Left lobe of liver (tissue), 2 donors: Measurements from ENCODE around the gene TET2. TPM values are rescaled to one million over a fixed set of nuclear protein-coding genes. Genes with fewer than 3 reads are reported as not detected.
A peak's percentile ranks its signal among the peaks of the same experiment; 100 is the strongest.

Source experiments
- ATAC-seq: fragments of 200-7000 bp; cut with Tn5 transposase; one replicate; pipeline ENCODE4 v1.9.1; 2020; ENCODE audit warnings: mild to moderate bottlenecking, moderate library complexity
- DNase-seq: peaks from one replicate; pipeline ENCODE4 v3.0.0-alpha.2; 2020; ENCODE audit warnings: low spot score
- total RNA-seq: library from RNA; stranded (reverse); gene quantifications from one replicate; pipeline ENCODE4 v1.2.1, GENCODE V29; 2021
- donor health status: DM: no; HTN: no; CAD: no; lungs with moderate emphysema.
- donor health status: DM: no; HTN: yes; CAD: no.

The TET2 gene
- total RNA-seq: 6.3 TPM

DNA sequence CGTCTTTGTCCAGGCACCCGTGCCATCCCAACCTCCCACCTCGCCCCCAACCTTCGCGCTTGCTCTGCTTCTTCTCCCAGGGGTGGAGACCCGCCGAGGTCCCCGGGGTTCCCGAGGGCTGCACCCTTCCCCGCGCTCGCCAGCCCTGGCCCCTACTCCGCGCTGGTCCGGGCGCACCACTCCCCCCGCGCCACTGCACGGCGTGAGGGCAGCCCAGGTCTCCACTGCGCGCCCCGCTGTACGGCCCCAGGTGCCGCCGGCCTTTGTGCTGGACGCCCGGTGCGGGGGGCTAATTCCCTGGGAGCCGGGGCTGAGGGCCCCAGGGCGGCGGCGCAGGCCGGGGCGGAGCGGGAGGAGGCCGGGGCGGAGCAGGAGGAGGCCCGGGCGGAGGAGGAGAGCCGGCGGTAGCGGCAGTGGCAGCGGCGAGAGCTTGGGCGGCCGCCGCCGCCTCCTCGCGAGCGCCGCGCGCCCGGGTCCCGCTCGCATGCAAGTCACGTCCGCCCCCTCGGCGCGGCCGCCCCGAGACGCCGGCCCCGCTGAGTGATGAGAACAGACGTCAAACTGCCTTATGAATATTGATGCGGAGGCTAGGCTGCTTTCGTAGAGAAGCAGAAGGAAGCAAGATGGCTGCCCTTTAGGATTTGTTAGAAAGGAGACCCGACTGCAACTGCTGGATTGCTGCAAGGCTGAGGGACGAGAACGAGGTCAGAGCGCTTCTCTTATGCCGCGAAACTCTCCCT lies at the start of gene TET2:
Gene TET2 (plus strand): TSS at position 601 of the 740 bp plus-strand sequence. CDS start 87,067 bp downstream, outside the sequence.
- peak; percentile 86 for ATAC-seq
- DNase-seq: peak; percentile 78

DNA sequence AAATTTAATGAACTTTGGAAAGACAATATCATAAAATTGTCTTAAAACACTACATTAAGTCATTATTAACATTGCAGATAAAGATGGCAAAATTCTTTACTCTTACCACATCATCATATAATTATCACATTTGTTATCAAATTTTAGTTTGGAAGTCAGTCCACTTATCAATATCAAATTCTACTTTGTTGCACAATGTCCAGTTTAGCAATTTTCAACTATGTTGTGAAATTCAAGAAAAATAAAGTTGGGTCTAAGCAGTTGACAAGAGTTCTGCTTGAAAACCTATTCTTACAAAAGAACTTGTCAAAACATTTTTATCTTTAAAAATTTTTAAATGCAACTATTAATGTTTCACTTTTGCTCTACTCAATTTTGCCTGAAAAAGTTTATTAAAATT lies 44.7 kb upstream of the TET2 start:
- DNase-seq: no peak
- no peak for ATAC-seq

GRCh38 chr4:105106426-105106825 lies 40.2 kb upstream of the TET2 start:
- ATAC-seq (no peak), DNase-seq (no peak)

- no peak for DNase-seq
- peak; percentile 42 for ATAC-seq
These were observed 39.4 kb upstream of the TET2 start for GRCh38 chr4:105107095-105107856.

DNA sequence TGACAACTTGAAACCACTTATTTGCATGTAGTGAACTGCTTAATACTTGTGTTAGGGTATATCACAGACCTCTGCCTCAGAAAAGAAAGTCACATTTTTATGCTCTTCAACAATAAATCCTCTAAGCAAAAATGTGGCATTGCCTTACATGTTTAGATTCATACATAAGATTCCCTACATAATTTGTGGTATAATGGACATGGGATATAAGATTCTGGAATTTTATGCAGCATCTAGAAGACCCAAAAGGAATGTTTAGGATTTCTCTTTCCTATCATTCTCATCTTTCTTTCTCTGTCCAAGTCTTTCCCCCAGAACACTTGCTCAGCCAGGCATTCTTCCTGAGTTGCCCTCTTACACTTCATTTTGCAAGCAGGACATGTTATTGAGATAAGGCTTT lies 37.7 kb upstream of the TET2 start:
- DNase-seq (no peak), ATAC-seq (no peak)

DNA sequence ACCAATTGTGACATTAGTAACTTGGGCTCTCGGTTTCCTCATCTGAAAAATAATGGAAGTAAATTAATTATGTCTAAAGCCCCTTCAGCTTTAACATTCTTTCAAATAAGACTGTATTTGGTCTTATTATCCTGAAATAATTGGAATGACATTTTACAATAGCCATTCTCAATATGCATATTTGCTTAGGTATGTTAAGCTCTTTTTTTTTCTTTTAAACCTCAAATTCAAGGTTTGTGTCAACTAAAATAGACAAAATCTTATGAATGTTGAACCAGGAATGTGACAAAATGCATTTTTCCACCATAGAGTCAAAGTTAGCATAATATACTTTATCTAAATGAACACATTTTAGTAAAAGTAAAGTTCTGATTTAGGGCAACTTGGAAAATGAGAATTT lies 34.4 kb upstream of the TET2 start:
- no peak for ATAC-seq
- DNase-seq: no peak

DNA sequence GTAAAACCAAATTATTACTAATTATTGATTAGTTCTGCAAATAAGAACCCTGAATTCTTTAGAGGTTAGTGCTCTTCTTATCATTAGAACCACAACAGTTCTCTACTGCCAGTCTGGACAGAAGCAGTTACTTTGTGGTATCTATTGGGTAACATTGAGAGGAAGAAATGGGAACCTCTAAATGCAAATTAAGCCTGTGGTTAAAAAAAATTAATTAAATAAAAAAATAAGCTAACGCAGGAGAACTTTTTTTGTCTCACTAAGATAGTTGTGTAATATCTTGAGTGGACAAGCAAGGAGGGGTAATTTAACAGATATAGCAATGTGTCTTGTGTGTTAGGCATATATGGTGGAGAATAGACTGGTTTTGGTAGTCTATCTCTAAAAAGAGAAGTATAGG lies 32.9 kb upstream of the TET2 start:
- ATAC-seq: no peak
- no peak for DNase-seq

DNA sequence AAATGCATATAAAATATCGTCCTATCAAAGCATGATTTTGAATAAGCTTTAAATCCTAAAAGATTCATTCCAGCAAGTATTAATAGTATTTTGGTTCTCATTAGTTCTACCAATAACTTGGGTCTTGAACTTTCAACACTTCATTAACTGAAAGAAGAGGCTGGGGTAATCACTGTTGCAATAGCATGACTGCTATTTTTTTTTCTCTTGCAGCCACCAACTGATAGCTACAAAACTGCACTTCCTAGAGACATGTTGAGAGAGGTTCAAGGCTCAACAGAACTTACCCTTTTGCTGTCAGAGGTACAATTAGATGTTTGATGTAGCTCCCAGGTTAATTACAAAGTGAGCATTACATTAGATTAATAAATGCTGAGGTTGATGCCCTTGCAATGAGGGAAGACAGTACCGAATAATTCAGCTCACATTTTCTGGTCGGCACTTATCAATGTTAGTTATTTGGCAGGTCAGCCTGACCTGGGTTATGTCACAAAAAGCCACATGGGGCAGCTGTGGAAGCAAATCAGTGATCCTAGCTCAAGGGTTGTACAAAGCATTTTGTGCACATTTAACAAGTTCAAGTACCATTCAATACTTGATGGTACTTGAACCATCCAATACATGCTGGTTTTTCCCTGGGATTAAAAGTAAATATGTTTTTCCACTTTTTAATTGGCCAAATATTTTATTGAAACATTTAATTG lies 29.9 kb upstream of the TET2 start:
- DNase-seq (no peak), ATAC-seq (no peak)

- no peak for ATAC-seq
- DNase-seq: no peak
These were observed 27.3 kb upstream of the TET2 start for GRCh38 chr4:105119356-105119755.

- ATAC-seq (no peak), DNase-seq (no peak)
These were observed 26.1 kb upstream of the TET2 start for GRCh38 chr4:105120626-105121025.

DNA sequence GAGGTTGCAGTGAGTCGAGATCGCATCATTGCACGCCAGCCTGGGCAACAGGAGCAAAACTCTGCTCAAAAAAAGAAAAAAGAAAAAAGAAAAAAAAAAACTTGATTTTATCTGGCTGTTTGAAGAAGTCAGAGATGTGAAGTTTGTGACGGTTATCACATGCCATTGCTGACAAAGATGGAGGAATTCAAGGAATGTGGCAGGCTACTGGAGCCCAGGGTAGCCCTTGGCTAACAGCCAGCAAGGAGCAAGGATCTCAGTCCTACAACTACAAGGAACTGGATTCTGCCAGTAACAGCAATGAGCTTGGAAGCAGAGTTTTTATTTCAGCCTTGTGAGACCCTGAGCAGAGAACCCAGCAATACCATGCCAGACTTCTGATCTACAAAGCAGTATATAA lies 24.3 kb upstream of the TET2 start:
- DNase-seq: no peak
- ATAC-seq: no peak

DNA sequence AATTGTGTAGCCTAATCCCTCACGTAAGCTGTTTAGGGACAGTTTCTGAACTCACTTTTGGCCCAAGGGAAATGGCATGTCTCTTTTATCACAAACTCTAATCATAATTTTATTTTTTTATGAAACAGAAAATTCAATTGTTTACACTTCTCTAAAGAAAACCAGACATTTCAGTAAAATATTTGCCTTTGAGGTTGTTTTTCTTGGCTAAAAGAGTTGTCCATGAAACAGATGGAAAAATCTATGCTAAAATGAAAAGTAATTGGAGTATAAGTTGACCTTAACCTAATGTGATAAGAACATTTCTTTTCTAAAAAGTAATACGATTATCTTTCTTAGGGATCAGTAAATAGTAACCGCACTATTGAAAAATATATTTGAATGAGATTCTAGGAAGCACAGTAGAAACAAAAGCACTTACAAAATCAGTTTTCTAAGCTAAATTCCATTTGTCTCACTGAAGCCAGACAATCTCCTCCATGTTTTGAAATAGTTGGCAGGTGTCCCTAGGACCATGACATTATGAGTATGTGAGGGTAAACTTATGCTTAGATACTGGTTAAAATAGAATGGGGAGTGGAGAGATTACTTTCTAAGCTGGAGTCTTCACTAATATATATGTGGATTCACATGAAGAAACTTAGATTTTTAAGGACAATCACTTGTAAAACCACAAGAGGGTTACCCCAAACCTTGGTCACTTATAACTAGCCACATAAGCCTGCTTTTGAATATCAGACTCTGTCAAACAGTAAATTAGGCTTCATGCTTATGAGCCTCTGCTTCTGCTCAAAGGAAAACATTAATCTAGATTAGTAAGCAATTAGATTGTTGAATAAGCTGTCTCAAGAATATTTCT lies 20.1 kb upstream of the TET2 start:
- DNase-seq (no peak), ATAC-seq (no peak)

DNA sequence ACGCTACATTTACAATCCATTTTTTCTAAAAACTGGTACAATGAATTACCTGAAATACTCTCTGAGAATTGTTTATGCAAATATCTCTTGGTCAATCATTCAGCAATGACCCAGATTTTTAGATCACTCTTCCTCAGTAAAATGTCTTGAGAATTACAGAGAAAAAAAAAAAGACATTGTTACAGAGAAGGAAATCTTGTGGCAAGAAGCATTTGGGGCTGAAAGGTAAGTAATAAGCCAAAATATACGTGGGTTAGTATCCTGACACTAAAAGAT lies 19.6 kb upstream of the TET2 start:
- DNase-seq (no peak), ATAC-seq (no peak)

DNA sequence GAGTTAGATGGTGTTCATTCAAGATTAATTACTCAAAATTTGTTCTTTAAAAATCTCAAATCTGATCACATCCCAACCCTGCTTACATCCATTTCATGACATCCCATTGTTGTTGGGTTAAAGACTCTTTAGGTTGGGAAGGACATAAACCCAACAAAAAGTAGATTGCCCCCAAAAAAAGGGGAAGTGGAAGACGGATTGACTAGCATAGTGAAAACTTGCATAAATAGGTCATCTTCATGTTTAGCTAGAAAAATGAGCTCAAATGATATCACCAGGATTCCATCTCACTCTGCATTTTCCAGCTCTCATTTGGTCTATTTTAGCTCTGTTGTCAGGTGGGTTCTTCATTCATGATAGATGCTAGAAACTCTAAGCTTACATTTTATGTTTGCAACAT lies 18.5 kb upstream of the TET2 start:
- ATAC-seq (no peak), DNase-seq (no peak)

DNA sequence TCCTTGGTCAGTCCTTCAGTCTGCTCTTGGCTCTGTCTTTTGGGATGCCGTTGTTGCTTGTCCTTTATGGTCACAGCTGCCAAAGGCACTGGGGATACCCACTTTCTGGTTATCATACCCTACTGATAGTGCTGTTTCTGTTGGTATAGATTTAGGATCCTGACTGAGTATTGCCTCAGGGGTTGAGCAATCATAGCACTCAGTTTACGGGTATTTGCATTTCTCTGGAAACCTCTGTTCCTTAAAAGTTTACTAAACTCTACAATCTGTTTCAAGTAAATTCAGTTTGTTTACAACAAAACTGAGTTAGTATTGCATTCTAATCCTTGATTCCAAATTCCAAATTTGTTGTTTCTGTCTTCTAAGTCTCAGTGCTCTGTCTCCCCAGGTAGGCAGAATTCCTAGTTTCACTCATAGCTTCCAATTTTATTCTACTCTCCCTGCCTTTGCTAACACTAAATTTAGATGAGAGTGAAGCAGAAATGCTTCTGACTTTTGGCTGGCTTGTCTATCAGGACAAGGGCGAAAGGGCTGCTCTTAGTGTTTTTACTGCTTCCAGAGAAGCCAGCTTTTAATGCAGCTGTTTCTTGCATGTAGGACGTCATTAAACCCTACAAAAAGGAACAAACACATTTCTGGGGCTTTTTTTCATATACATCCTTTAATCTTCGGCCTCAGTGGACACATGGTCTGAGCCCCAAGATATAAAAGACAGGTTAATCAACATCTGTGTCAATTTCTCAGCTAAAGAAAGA lies 17.2 kb upstream of the TET2 start:
- DNase-seq (no peak), ATAC-seq (no peak)

DNA sequence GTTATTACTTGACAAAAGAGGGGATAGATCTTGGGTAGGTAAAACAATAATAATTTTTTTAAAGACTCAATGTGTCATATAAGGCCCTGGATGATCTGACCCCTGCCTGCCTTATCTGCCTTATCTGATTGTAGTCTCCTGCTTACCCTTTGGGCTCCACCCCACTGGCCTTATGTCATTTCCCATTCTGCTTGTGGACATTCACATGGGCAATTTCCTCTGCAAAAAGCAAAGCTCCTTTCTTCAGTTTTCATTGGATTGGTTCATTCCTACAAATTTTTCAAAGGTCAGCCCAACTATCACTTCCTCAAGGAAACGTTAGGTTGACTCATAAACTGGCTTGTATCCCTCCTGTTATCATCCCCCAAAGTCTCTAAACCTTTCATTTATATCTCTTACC lies 15.7 kb upstream of the TET2 start:
- DNase-seq (no peak), ATAC-seq (no peak)

DNA sequence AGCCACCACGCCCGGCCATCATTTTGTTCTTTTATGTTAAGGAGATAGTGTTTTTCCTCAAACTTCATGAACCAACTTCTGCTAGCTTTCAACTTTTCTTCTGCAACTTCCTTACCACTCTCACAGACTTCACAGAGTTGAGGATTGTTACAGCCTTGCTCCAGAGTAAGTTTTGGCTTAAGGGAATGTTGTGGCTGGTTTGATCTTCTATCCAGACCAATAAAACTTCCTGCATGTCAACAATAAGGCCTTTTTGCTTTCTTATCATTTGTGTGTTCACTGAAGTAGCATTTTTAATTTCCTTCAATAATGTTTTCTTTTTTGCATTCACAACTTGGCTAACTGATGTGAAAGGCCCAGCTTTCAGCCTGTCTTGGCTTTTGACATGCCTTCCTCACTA lies 12.7 kb upstream of the TET2 start:
- no peak for ATAC-seq
- DNase-seq: no peak

GRCh38 chr4:105135785-105136184 lies 10.9 kb upstream of the TET2 start:
- no peak for DNase-seq
- ATAC-seq: no peak

- no peak for DNase-seq
- no peak for ATAC-seq
These were observed 9.4 kb upstream of the TET2 start for GRCh38 chr4:105137121-105137875.

GRCh38 chr4:105139646-105140045 lies 7.0 kb upstream of the TET2 start:
- DNase-seq (no peak), ATAC-seq (no peak)
